GM19324 (cell line): ENCODE measurements around the gene PI16.
A peak's percentile ranks its signal among the peaks of the same experiment; 100 is the strongest.
"Not testable (repeated sequence)": the region's sequence is repeated elsewhere in the genome, so short reads cannot be mapped to it uniquely, and the experiment has no call there.

Experiments
- ATAC-seq: cut with Tn5 transposase; IDR thresholded peaks from one replicate; pipeline ENCODE4 v1.9.1; 2021; ENCODE audit warnings: mild to moderate bottlenecking, moderate library complexity; ENCODE audit not compliant: unreplicated experiment, low FRiP score

The PI16 gene

GRCh38 chr6:36986704-36987047 is 32.1 kb downstream of the PI16 start:
- no peak for ATAC-seq

GRCh38 chr6:36989264-36989663 is 34.7 kb downstream of the PI16 start:
- ATAC-seq = no peak

GRCh38 chr6:36990401-36990800 is 35.9 kb downstream of the PI16 start:
- not testable (repeated sequence) for ATAC-seq

- ATAC-seq = no peak
Measured at GRCh38 chr6:36997811-36998722, 43.5 kb downstream of the PI16 start.

GRCh38 chr6:36998723-36999038 is 44.1 kb downstream of the PI16 start:
- ATAC-seq = no peak

GRCh38 chr6:36999061-36999750 is 44.7 kb downstream of the PI16 start:
- no peak for ATAC-seq

- ATAC-seq = no peak
Measured at GRCh38 chr6:36999751-37000125, 45.2 kb downstream of the PI16 start.

GRCh38 chr6:37004044-37004980 is 49.8 kb downstream of the PI16 start:
- ATAC-seq = no peak

- ATAC-seq = peak; percentile 48
Measured at GRCh38 chr6:37005061-37005810, 50.7 kb downstream of the PI16 start, which contains the start of gene FGD2. TSS of gene FGD2 (plus strand) at chr6:37005655. CDS start at chr6:37005818, 163 bp downstream.

- peak; percentile 12 for ATAC-seq
Measured at GRCh38 chr6:37005827-37006567, 51.5 kb downstream of the PI16 start.

GRCh38 chr6:37006793-37007339 is 52.3 kb downstream of the PI16 start:
- no peak for ATAC-seq

- peak; percentile 47 for ATAC-seq
Measured at GRCh38 chr6:37007340-37008043, 53.0 kb downstream of the PI16 start.

- ATAC-seq = no peak
Measured at GRCh38 chr6:37008484-37009465, 54.2 kb downstream of the PI16 start.

GRCh38 chr6:37010402-37010892 is 55.9 kb downstream of the PI16 start:
- no peak for ATAC-seq

GRCh38 chr6:37011656-37012378 is 57.3 kb downstream of the PI16 start:
- ATAC-seq = no peak
